HL-60 (cell line): ENCODE measurements around the gene CPA2.

Experiments used
- DNase-seq, 2 experiments: peaks; one replicate each; pipeline ENCODE4 v3.0.0-alpha.2; 2010 to 2020; ENCODE audit warnings: low read depth in 1 of 2, low spot score in 1 of 2
- H3K27ac ChIP-seq: fragments of 250-450 bp; sonication (Bioruptor Pico); replicated peaks from 2 replicates; pipeline ENCODE4 v1.5.1; 2020; ENCODE audit warnings: mild to moderate bottlenecking, moderate library complexity
- H3K27me3 ChIP-seq: fragments of 250-450 bp; sonication (Bioruptor Pico); 2 replicates; pipeline ENCODE4 v1.5.1; 2021; ENCODE audit warnings: mild to moderate bottlenecking, moderate library complexity; ENCODE audit not compliant: insufficient read depth, poor library complexity, severe bottlenecking
- H3K4me3 ChIP-seq: replicated peaks from 2 replicates; pipeline ENCODE4 v1.5.1; 2011; ENCODE audit warnings: mild to moderate bottlenecking, control low read depth, low read length; ENCODE audit not compliant: insufficient read depth
- GABPA ChIP-seq: IDR thresholded peaks from 2 replicates; pipeline ENCODE4 v1.6.1; 2012; ENCODE audit warnings: low read depth
- POLR2AphosphoS5 ChIP-seq: IDR thresholded peaks from 2 replicates; pipeline ENCODE4 v1.6.1; 2012; ENCODE audit warnings: low read depth
- SPI1 ChIP-seq: IDR thresholded peaks from 2 replicates; pipeline ENCODE4 v1.6.1; 2012; ENCODE audit warnings: low read depth, mild to moderate bottlenecking, borderline replicate concordance
- TF ChIP-seq, protein P1 (sequence below): IDR thresholded peaks from one replicate; pipeline ENCODE4 v1.5.1; 2011; ENCODE audit warnings: low read length, control low read depth, inconsistent platforms; ENCODE audit not compliant: insufficient read depth
- TF ChIP-seq, protein P2 (sequence below): IDR thresholded peaks from 2 replicates; pipeline ENCODE4 v1.6.1; 2012; ENCODE audit warnings: low read depth; ENCODE audit not compliant: insufficient replicate concordance

Gene CPA2

DNA sequence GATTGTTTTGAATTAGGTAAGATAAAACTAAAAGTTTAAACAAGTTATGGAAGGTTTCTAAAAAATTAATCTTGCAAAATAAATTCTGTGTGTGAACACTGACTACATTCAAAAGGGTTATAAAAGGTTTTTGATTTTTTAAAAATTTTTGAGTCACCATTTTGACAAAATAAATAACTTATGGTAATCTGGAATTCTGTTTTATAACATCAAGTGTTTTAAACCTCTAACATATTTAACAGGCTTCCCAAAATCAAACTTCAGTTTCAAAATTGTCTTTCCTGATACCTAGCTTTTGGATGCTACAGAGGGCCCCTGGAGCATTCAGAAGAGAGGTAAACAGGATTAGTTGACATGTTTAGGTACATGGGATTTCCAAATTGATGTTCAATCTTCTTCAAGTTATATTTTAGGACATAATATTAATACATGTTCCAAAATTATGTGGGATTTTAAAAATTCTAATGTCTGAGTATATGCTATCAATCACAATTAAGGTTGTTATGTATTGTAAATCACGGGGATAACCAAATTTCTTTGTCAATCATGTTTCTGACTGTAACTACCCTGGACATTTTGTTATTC is 8.1 kb upstream of the CPA2 start:
- H3K27me3 ChIP-seq, result no peaks in the 10 kb centered on the region
- H3K27ac ChIP-seq, result no peak overlapping the region
- no peak for DNase-seq
- no peak overlapping the region for H3K4me3 ChIP-seq
- TF ChIP-seq POLR2AphosphoS5 (no peak), SPI1 (no peak), GABPA (no peak)
- TF ChIP-seq, protein P1, sequence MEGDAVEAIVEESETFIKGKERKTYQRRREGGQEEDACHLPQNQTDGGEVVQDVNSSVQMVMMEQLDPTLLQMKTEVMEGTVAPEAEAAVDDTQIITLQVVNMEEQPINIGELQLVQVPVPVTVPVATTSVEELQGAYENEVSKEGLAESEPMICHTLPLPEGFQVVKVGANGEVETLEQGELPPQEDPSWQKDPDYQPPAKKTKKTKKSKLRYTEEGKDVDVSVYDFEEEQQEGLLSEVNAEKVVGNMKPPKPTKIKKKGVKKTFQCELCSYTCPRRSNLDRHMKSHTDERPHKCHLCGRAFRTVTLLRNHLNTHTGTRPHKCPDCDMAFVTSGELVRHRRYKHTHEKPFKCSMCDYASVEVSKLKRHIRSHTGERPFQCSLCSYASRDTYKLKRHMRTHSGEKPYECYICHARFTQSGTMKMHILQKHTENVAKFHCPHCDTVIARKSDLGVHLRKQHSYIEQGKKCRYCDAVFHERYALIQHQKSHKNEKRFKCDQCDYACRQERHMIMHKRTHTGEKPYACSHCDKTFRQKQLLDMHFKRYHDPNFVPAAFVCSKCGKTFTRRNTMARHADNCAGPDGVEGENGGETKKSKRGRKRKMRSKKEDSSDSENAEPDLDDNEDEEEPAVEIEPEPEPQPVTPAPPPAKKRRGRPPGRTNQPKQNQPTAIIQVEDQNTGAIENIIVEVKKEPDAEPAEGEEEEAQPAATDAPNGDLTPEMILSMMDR, result no peak
- TF ChIP-seq, protein P2, sequence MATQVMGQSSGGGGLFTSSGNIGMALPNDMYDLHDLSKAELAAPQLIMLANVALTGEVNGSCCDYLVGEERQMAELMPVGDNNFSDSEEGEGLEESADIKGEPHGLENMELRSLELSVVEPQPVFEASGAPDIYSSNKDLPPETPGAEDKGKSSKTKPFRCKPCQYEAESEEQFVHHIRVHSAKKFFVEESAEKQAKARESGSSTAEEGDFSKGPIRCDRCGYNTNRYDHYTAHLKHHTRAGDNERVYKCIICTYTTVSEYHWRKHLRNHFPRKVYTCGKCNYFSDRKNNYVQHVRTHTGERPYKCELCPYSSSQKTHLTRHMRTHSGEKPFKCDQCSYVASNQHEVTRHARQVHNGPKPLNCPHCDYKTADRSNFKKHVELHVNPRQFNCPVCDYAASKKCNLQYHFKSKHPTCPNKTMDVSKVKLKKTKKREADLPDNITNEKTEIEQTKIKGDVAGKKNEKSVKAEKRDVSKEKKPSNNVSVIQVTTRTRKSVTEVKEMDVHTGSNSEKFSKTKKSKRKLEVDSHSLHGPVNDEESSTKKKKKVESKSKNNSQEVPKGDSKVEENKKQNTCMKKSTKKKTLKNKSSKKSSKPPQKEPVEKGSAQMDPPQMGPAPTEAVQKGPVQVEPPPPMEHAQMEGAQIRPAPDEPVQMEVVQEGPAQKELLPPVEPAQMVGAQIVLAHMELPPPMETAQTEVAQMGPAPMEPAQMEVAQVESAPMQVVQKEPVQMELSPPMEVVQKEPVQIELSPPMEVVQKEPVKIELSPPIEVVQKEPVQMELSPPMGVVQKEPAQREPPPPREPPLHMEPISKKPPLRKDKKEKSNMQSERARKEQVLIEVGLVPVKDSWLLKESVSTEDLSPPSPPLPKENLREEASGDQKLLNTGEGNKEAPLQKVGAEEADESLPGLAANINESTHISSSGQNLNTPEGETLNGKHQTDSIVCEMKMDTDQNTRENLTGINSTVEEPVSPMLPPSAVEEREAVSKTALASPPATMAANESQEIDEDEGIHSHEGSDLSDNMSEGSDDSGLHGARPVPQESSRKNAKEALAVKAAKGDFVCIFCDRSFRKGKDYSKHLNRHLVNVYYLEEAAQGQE, result no peak

DNA sequence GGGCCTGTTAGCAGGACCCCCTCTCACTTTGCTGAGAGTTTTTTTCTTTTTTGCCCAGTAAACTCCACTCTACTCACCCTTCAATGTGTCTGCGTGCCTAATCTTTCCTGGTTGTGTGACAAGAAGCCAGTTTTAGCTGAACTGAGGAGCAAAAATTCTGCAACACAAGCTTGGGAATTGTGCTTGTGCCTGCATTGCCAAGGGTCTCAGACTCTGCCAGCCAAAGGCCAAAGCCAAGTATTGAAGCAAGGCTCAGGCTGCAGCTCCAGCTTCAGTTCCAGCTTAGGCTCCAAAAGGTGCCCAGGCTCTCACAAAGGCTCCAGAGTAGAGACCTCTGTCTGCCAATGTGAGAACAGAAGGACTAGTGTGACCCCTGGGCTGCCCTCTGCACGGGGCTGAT is 4.2 kb upstream of the CPA2 start:
- DNase-seq, result no peak
- H3K27me3 ChIP-seq, result no peaks in the 10 kb centered on the region
- H3K4me3 ChIP-seq, result no peak overlapping the region
- TF ChIP-seq GABPA (no peak), SPI1 (no peak), POLR2AphosphoS5 (no peak)
- TF ChIP-seq, protein P2, result no peak
- TF ChIP-seq, protein P1, result no peak
- no peak overlapping the region for H3K27ac ChIP-seq

DNA sequence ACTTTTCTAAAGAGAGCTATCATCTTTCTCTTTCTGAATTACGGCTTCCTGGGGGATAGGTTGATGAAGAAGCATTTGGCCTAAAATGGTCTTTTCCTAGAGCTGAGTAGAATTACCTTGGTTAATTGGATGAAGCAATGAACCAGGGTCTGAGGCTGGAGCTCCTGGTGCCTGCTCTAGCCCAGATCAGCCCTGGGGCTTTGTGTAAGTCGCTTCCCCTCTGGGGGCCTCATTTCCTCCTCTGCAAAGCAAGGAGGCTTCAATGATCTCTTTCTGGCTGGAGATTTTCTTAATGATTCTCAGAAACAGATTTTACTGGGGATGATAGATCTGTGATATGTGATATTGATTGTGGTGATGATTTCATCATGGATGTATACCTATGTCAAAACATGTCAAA is 3.5 kb upstream of the CPA2 start:
- no peaks in the 10 kb centered on the region for H3K27me3 ChIP-seq
- H3K4me3 ChIP-seq, result no peak overlapping the region
- no peak for TF ChIP-seq POLR2AphosphoS5
- TF ChIP-seq SPI1, result no peak
- TF ChIP-seq, protein P2, result no peak
- TF ChIP-seq, protein P1, result no peak
- H3K27ac ChIP-seq, result no peak overlapping the region
- peak in 1 of 2 experiments; percentile 12 for DNase-seq
